Ovary (tissue), 3 donors: ENCODE results near the gene LANCL2.

Experiments used
- CTCF ChIP-seq, 3 donors: fragments of 450-650 bp in 2 of 3; fragments of 200-600 bp in 1 of 3; IDR thresholded peaks; one replicate each; pipeline versions ENCODE4 v1.5.1 to v1.8.0; 2016 to 2022; ENCODE audit warnings: antibody characterized with exemption in 3 of 3, mild to moderate bottlenecking in 1 of 3
- EP300 ChIP-seq: sonication (generic); formaldehyde crosslinking; IDR thresholded peaks from one replicate; pipeline ENCODE4 v1.6.1; 2017; ENCODE audit warnings: antibody characterized with exemption
- POLR2A ChIP-seq: fragments of 450-650 bp; IDR thresholded peaks from one replicate; pipeline ENCODE4 v1.6.1; 2017; ENCODE audit warnings: antibody characterized with exemption, mild to moderate bottlenecking, moderate library complexity
- donor health status: DM: no; HTN: no; CAD: no.

- no peak for TF ChIP-seq CTCF (IDR thresholded peaks at IDR 0.05)
- no peak for TF ChIP-seq POLR2A
- no peak for TF ChIP-seq EP300
Measured at GRCh38 chr7:55457801-55458200, 92.7 kb downstream of the LANCL2 start.
